Activated CD8-positive, alpha-beta memory T cell treated with anti-CD3 and anti-CD28 coated beads for 1 hour (primary cell): ENCODE results near the gene PLEKHM2.

Source experiments
- DNase-seq, 2 donors: peaks; one replicate each; pipeline ENCODE4 v3.0.0-alpha.2; 2020; ENCODE audit warnings: low read depth in 1 of 2; ENCODE audit errors: extremely low read depth in 1 of 2

Gene PLEKHM2

DNA sequence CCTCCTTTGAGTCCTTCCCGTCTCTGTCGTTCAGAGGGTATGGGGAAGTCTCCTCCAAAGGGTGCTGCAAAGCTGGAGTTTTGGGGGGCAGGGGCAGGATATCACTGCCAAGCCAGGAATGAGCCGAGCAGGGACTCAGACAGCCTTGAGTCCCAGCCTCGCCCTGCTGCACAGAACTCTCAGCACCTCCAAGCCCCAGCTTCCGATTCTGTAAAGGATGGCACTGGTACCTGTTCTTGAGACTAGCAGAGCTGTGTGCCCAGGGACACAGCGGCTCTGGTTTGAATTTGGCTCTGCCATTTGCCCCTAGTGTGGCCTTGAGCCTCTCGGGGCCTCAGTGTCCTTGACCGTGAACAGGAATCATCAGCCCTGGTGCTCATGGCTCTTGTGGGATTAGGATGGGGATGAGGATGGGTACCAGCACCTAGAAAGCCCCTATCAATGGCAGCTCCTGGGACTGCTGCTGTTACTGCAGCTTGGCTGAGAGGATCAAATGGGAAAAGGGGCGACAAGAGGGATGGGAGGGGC, 73.0 kb downstream of the PLEKHM2 start:
- DNase-seq = no peak

DNA sequence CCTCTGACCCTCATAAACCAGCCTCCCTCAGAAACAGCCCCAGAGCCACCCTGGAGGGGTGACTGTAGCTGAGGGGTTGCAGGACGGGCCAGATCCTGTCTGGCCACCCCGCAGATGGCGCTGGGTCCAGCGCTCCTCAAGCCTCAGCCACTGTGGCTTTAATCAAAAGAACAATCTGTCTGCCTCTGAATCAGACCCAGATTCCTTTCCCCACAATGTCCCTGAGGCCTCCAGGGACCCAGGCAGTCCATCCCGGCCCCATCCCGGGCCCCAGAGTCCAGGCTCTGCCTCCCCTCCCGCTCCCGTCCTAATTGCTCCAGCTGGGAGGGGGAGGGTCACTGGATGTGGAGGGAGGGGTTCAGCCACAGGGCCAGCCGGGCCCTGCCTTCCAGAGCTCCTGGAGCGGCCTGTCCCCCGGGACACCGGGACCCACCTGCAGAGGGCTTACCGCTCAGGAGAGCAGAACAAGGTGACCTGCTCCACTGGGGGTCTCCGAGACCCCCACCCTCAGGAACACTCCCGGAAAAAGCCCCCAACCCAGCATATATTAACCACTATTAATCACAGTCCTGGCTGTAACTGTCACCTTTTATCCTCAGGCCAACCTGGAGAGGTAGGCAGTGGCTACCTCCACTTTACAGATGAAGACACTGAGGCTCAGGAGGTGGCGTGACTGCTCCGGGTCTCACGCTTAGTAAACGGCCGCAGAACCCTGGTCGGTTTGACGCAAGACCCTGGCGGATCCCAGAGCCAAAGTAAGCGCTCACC, 73.6 kb downstream of the PLEKHM2 start:
- no peak for DNase-seq

DNA sequence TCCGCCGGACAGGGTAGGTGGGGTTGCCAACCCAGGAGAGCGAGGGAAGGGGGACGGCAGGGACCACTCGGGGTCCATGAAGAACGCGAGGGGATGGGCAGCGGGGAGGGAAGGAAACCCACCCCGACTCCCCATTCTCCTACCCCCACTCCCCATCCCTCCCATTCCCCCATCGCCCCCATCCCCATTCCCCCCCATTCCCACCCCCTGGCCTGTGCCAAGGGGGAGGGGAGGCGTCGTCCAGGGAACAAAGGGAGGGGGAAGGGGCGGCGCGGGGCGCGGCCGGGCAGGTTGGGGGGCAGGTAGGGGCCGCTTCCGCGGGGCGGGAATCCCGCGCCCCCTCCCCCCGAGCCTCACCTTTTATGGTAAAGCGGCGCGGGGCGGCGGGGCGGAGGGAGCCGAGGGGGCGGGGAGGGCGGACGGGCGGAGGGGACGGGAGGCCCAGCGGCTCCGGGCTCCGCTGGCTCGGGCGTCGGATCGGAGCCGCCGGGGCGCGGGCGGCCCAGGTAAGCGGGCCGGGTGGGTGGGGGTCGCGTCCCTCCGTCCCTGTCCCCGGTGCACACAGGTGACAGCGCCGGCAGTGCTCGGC, 74.3 kb downstream of the PLEKHM2 start, which contains the start of gene FBLIM1:
Gene FBLIM1 (plus strand): TSS at position 453 of the 589 bp plus-strand sequence. CDS start 6,189 bp downstream, outside the sequence.
- DNase-seq = no peak

DNA sequence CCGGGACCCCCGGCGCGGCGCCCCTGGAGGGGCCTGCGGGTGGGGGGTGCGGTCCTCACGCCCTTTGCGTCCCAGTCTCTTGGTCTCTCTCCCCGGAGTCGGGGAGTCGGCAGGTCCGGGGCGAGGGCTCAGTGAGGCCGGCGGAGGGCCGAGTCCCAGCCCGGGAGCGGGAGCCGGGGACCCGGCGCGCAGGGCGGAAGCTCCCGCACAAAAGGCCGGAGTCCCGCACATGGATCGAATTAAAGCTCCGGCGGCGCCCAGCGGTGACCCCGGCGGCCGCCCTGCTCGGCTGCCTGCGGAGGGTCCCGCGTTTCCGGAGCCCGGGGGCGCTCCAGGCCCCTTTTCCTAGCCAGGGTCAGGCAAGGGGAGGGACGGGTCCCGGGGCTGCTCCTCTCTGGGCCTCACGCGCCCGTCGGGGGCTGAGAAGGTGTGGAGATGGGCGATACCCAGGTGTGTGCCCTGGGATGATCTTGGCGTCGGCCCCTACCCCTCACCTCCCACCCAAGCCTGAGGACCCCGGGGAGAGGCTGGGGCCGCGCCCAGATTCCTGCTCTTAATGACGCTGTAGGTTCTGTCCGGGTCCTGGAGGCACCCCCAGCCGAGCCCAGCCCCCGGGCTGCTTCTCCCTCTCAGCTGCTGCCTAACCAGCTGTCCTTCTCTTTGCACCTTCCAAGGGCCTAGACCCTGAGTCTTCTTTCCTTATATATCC, 75.0 kb downstream of the PLEKHM2 start:
- no peak for DNase-seq

DNA sequence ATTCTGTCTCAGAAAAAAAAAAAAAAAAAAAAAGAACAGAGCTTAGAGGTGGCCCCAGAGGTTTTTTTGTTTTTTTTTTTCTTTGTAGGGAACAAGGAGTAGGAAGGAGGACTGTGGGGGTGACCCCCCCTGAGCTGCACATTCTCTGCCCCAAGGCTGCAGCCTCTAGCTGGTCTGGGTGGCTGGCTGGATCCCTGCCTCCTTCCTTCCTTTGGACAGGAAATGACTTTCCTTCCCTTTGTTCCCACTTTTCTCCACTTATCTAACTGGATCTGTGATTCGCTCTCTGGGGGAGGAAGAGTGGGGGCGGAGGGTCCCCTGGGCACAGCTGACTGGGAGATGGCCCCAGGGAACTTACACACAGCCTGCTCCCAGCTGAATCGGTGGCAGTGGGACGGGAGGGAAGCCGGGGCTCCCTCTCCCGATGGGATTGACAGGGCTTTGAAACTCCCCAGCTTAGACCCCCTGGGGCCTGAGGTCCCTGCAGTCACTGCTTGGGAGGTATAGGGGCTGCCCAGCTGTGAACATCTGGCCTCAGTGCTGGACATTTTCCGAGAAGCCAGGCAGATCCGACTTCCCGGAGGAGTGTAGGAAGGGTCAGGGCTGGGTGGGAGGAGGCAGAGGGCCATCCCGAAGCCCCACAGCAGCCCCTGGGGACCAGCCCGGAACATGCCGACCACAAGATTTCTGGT, 76.5 kb downstream of the PLEKHM2 start:
- no peak for DNase-seq

DNA sequence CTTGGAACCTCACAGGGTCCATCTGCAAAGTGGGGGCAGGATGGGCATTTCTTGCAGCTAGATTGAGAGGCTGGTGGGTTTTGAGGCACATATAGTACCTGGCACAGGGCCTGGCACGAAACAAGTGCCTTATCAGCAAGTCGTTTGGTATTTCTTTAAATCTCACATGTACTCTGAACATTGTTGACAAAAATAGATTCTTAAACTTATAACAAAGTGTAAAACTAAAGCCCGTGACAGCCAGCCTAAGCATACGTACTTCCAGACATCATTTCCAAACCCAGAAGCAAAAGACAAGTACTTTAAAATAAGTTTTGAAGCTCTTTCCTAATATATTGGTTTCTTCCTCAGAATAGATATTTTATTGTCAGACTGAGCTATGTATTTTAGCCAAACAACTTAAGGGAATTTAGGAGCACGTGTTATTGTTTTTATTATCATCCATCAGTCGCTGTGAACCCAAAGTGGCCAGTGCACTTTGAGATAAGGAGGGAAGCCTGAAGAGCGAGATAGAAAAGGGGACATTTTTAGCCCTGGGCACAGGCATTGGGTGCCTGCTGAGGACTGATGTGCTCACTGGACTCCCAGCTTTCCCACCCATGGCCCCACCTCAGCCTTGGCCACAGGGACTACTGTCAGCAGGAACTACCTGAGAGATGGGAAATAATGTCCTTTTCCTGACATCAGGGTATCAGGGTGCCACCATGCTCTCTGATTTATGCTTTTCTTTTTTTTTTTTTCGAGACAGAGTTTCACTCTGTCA, 77.4 kb downstream of the PLEKHM2 start:
- no peak for DNase-seq

DNA sequence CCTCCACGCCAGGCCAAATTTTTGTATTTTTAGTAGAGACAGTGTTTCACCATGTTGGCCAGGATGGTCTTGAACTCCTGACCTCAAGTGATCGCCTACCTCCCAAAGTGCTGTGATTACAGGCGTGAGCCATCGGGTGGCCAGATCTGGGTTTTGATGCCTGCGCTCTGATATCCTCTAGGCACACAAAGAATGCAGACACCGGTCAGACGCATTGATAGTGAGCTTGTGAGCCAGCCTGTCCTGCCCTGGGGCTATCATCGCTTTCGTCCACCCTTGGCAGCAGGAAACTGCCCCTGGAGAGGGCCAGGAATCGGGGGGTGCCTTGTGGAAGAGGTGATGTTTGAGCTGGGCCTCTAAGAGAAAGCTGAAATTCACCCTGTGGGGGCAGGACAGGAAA, 78.4 kb downstream of the PLEKHM2 start:
- DNase-seq = no peak

DNA sequence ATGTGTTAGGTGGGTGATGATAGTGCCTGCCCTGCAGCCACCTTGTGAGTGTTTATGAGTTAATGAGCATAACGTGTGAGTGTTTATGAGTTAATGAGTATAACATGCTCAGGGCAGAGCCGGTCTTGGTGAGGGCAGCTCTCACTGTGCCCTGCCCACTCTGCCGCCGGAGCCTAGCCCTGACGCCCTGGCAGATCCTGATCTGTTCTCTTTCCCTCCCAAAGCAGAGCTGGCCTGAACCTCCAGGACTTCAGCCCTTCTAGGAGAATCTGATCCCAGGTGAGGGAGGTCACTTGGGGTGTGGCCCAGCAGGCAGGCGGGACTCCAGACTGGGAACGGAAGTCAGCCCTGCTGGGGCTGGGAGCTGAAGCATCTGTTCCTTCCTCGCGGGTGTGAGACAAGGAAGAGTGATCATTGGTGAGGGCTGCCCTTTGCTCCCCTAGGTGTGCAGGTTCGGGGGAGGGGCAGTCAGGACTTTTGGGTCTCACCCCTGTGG, 80.2 kb downstream of the PLEKHM2 start:
- DNase-seq = no peak

DNA sequence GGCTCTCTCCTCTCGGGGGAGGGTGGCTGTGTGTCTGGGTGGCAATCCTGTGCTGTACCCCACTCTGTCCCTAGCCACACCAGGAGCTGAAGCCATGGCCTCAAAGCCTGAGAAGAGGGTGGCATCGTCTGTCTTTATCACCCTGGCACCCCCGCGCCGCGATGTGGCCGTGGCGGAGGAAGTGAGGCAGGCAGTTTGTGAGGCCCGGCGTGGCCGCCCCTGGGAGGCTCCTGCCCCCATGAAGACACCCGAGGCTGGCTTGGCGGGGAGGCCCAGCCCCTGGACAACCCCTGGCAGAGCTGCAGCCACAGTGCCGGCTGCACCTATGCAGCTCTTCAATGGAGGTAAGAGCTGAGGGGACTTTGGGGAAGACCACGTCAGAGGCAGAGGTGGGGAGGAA, 80.8 kb downstream of the PLEKHM2 start:
- no peak for DNase-seq

DNA sequence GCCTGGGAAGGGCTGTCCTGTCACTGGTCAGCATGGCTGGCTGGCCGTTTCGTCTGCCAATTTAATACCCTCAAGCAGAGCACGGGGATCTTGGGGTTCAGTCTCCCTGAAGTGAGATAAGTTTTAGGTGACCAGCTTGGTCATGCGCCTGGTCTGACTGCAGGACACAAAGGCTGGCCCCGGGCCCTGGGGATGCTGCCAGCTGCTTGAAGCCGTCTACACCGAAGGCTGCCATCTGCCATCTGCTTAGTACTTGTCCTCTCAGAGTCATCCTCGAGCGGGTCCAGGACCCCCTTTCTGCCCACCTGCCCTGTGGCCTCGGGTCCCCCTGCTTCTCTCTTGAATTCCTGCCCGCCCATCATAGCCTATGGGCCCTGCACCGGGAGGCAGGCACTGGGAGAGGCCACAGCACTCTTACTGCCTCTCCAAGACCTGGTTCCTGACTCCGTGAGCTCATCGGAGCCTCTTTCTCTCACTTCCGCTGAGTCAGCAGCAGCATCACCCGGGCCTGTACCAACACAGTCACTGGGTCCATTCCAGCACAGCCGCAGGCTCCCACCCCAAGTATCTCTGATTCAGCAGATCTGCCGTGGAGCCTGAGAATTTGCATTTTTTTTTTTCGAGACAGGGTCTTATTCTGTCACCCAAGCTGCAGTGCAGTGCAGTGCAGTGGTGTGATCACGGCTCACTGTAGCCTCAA, 81.5 kb downstream of the PLEKHM2 start:
- no peak for DNase-seq

DNA sequence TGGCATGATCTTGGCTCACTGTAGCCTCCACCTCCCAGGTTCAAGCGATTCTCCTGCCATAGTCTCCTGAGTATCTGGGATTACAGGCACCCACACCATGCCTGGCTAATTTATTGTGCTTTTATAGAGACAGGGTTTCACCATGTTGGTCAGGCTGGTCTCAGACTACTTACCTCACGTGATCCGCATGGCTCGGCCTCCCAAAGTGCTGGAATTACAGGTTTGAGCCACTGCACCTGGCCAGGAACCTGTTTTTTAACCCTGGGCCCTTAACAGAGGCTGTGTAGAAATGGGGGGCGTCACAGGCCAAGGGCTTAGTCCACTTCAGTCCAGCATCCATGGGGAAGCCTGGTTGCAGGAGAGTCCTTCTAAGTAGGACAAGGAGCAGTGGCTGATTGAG, 83.8 kb downstream of the PLEKHM2 start:
- no peak for DNase-seq

DNA sequence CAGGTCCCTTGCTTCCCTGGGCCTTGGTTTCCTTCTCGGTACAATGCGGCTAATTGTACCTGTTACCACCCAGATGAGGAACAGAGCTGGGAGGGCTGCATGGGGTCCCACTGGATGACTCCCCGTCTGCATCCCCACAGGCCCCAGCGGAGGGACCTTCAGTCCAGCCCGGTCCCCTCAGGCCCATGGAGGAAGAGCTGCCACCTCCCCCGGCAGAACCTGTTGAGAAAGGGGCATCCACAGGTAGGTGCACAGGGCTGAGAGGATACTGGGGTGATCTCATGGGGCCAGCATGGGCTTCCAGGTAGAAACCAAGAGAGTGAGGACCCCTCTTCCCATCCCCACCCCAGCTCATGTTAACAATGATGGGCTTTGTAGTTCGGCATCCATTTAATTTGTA, 84.3 kb downstream of the PLEKHM2 start:
- DNase-seq = no peak

DNA sequence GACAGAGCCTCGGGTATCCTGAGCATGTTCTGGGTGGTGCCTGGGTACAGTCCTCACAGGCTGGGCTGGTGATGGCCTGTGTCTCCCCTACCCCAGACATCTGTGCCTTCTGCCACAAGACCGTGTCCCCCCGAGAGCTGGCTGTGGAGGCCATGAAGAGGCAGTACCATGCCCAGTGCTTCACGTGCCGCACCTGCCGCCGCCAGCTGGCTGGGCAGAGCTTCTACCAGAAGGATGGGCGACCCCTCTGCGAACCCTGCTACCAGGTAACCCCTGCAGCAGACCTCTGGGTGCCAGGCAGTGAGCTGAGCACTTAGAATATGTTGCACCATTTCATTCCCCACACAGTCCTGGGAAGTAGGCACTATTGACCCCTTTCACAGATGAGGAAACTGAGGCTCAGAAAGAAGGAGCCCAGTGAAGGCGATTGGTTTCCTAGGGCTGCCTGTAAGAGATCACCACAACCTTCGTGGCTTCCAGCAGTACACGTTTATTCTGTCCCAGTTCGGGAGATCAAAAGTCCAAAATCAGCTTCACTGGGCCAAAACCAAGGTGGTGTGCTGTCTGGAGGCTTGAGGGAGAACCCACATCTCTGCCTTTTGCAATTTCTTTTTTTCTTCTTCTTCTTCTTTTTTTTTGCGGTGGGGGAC, 86.3 kb downstream of the PLEKHM2 start:
- no peak for DNase-seq

DNA sequence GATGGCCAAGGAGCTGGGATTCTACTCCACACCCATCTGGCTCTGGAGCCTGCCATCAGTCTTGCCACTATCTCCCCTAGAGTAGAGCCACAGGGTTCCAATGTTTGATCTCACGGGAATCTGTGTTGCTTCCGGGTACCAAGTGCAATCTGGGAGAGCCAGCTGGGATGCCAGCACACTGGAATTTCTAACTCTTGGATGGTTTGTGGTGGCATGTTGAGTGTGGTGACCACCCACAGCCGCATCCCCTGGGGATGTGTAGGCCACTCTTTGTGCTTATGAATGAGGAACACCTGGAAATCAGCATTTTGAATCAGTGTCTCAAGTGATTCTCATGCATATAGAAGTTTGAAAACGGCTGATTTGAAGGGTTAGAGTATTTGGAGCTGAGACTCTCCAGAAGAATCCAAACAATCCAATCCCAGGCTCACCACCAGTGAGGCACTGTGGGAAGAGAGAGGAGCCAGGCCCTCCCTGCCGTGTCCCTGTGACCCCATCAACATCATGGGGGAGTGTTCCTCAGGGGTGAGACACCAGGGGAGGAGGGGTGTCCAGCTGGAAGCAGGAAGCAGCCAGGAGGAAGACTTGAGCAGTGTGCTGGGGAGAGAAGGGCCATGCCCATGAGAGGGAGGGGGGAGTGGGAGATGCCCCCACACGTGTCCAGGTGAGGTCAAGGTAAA, 87.9 kb downstream of the PLEKHM2 start:
- no peak for DNase-seq

DNA sequence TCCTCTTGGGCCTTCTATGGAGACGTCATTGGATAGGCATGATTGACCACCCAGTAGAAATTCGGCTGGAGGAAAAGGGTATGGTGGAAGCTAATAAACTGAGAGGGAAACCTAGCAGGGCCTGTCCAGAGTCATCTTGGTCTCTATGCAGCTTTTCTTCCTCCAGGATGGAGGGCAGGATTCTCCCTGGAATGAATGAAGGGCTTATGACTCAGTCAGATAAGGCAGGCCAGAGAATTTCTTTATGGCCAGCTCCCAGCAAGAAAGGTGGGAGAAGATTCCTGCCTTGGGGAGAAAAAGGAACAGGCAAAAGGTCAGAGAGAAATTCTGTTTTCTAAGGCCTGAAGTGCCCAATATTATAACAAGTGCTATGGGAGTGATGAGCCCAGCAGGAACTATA, 91.6 kb downstream of the PLEKHM2 start:
- DNase-seq = no peak

DNA sequence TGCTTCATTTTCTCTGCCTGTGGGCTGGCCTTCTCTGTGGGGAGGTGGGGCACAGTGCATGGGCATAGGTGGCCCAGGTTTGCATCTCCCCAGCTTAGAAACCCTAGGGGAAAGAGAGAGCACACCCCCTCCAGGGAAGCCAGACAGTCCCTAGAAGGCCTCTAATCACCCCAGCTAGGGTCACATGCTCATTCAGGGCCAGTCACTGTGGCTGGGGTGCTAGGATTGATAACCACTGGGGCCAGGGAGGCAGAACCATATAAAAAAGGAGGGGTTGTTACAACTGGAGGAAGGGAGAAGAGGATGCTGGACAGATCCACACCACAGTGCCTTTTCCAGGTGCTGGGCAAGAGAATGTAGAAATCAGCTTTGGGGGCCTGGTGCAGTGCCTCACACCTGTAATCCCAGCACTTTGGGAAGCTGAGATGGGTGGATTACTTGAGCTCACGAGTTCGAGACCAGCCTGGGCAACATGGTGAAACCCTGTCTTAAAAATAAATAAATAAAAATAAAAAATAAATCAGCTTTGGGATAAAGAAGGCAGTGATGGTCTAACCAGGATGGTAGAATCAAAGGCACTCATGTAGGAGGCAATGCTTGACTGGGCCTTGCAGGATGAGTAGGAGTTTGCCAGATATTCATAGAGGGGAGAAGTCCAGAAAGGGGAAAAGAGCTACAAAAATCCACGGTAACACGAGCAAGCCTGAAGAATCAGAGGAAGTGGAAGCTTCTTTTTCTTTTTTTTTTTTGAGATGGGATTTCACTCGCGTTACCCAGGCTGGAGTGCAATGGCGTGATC, 94.0 kb downstream of the PLEKHM2 start:
- DNase-seq = no peak
